ENCODE measurements around the gene MYZAP.

The MYZAP gene

GRCh38 chr15:57565311-57565710 is 26.4 kb upstream of the MYZAP start:
- DNase-seq: peak; percentile 14

GRCh38 chr15:57566834-57567233 is 24.9 kb upstream of the MYZAP start:
- DNase-seq: no peak

- no peak for DNase-seq
Measured at GRCh38 chr15:57567891-57568290, 23.8 kb upstream of the MYZAP start.

GRCh38 chr15:57568299-57568698 is 23.4 kb upstream of the MYZAP start:
- DNase-seq: no peak

- no peak for DNase-seq
Measured at GRCh38 chr15:57570340-57570739, 21.4 kb upstream of the MYZAP start.

GRCh38 chr15:57570994-57571393 is 20.7 kb upstream of the MYZAP start:
- DNase-seq: no peak

GRCh38 chr15:57571725-57572124 is 20.0 kb upstream of the MYZAP start:
- no peak for DNase-seq

GRCh38 chr15:57572468-57572867 is 19.2 kb upstream of the MYZAP start:
- no peak for DNase-seq

- no peak for DNase-seq
Measured at GRCh38 chr15:57573151-57573550, 18.6 kb upstream of the MYZAP start.

GRCh38 chr15:57575363-57575762 is 16.3 kb upstream of the MYZAP start:
- DNase-seq: no peak

- DNase-seq: no peak
Measured at GRCh38 chr15:57578288-57578900, 13.3 kb upstream of the MYZAP start.

GRCh38 chr15:57580428-57580827 is 11.3 kb upstream of the MYZAP start:
- DNase-seq: no peak

GRCh38 chr15:57580866-57581265 is 10.8 kb upstream of the MYZAP start:
- no peak for DNase-seq

GRCh38 chr15:57582090-57582489 is 9.6 kb upstream of the MYZAP start:
- no peak for DNase-seq

GRCh38 chr15:57583282-57583681 is 8.4 kb upstream of the MYZAP start:
- no peak for DNase-seq

GRCh38 chr15:57583720-57584119 is 8.0 kb upstream of the MYZAP start:
- no peak for DNase-seq

- DNase-seq: no peak
Measured at GRCh38 chr15:57586661-57587424, 4.9 kb upstream of the MYZAP start.

GRCh38 chr15:57589281-57589680 is 2.4 kb upstream of the MYZAP start:
- DNase-seq: no peak

GRCh38 chr15:57589754-57590153 is 1.9 kb upstream of the MYZAP start:
- no peak for DNase-seq

GRCh38 chr15:57591237-57591821 is 375 bp upstream of the MYZAP start:
- no peak for DNase-seq

GRCh38 chr15:57592426-57592825 is 722 bp downstream of the MYZAP start:
- no peak for DNase-seq

- DNase-seq: no peak
Measured at GRCh38 chr15:57592836-57593420, 1.2 kb downstream of the MYZAP start.

- DNase-seq: no peak
Measured at GRCh38 chr15:57594479-57594878, 2.8 kb downstream of the MYZAP start.

Measured in effector CD4-positive, alpha-beta T cell (primary cell).